IMR-90 (cell line): Measurements from ENCODE around the gene WARS2. TPM values are rescaled to one million over a fixed set of nuclear protein-coding genes. Genes with fewer than 3 reads are reported as not detected.

ENCODE experiments used
- ATAC-seq: fragments of 200-7000 bp; cut with Tn5 transposase; 2 replicates; pipeline ENCODE4 v1.9.1; 2020; ENCODE audit warnings: low read depth, mild to moderate bottlenecking, moderate library complexity
- BruUV-seq: library from RNA; stranded (reverse); fragments of 400-500 nt; replicated peaks from 2 replicates; lab custom pipeline; 2021; lab: Mats Ljungman, UMichigan
- CTCF ChIA-PET: fragments of 300-600 bp; formaldehyde crosslinking; extraction: SDS; loops from one replicate; lab custom pipeline; 2021; ENCODE audit warnings: antibody characterized with exemption; lab: Yijun Ruan, JAX
- POLR2A ChIA-PET: fragments of 300-600 bp; sonication (Branson Sonifier 250); formaldehyde crosslinking; loops from one replicate; lab custom pipeline; 2022; ENCODE audit warnings: antibody characterized with exemption; ENCODE audit not compliant: unreplicated experiment; lab: Charles Lee
- DNase-seq: peaks from one replicate; pipeline ENCODE4 v3.0.0; 2013
- H2AFZ ChIP-seq: replicated peaks from 2 replicates; pipeline ENCODE3; 2013; ENCODE audit warnings: low read length, mild to moderate bottlenecking; ENCODE audit not compliant: poor library complexity
- H2AK5ac ChIP-seq: 2 replicates; pipeline ENCODE4 v1.6.1; 2013; ENCODE audit warnings: low read depth, low read length, inconsistent platforms
- H2AK9ac ChIP-seq: replicated peaks from 2 replicates; pipeline ENCODE3; 2013; ENCODE audit warnings: mild to moderate bottlenecking, low read depth, low read length, moderate library complexity; ENCODE audit not compliant: poor library complexity
- H2BK120ac ChIP-seq: 2 replicates; pipeline ENCODE4 v1.6.1; 2013; ENCODE audit warnings: low read depth, low read length, inconsistent platforms
- H2BK15ac ChIP-seq: 3 replicates; pipeline ENCODE4 v1.6.1; 2013; ENCODE audit warnings: low read depth, low read length, inconsistent platforms
- H2BK20ac ChIP-seq: 2 replicates; pipeline ENCODE4 v1.6.1; 2013; ENCODE audit warnings: low read depth, mild to moderate bottlenecking, inconsistent platforms, low read length, moderate library complexity
- H2BK5ac ChIP-seq: 2 replicates; pipeline ENCODE4 v1.6.1; 2013; ENCODE audit warnings: mild to moderate bottlenecking, low read depth, low read length, inconsistent platforms; ENCODE audit not compliant: poor library complexity, severe bottlenecking
- H3K14ac ChIP-seq: replicated peaks from 2 replicates; pipeline ENCODE4 v1.6.1; 2013; ENCODE audit warnings: low read depth, low read length, inconsistent platforms
- H3K18ac ChIP-seq: 2 replicates; pipeline ENCODE4 v1.6.1; 2013; ENCODE audit warnings: low read depth, low read length, control low read depth
- H3K23ac ChIP-seq: 2 replicates; pipeline ENCODE4 v1.6.1; 2013; ENCODE audit warnings: low read depth, low read length, inconsistent platforms
- H3K27ac ChIP-seq: 2 replicates; pipeline ENCODE4 v1.5.1; 2013; ENCODE audit warnings: mild to moderate bottlenecking, control low read depth, low read length; ENCODE audit not compliant: insufficient read depth
- H3K27me3 ChIP-seq: 2 replicates; pipeline ENCODE4 v1.6.1; 2013; ENCODE audit warnings: low read length; ENCODE audit not compliant: control insufficient read depth, insufficient read depth
- H3K36me3 ChIP-seq: 2 replicates; pipeline ENCODE4 v1.6.1; 2013; ENCODE audit warnings: low read length, mixed read lengths; ENCODE audit not compliant: control insufficient read depth, insufficient read depth
- H3K4ac ChIP-seq: 2 replicates; pipeline ENCODE4 v1.6.1; 2013; ENCODE audit warnings: low read depth, low read length, inconsistent platforms
- H3K4me1 ChIP-seq: 2 replicates; pipeline ENCODE4 v1.6.1; 2013; ENCODE audit warnings: low read length, mixed read lengths; ENCODE audit not compliant: control insufficient read depth, insufficient read depth
- H3K4me2 ChIP-seq: 2 replicates; pipeline ENCODE4 v1.6.1; 2013; ENCODE audit warnings: low read depth, mild to moderate bottlenecking, control low read depth, low read length, moderate library complexity
- H3K4me3 ChIP-seq: 2 replicates; pipeline ENCODE4 v1.5.1; 2013; ENCODE audit warnings: low read depth, mild to moderate bottlenecking, control low read depth, low read length, moderate library complexity; ENCODE audit not compliant: insufficient read depth
- H3K56ac ChIP-seq: 2 replicates; pipeline ENCODE4 v1.6.1; 2013; ENCODE audit warnings: low read length, inconsistent platforms; ENCODE audit not compliant: insufficient read depth; ENCODE audit errors: extremely low read depth
- H3K79me1 ChIP-seq, 2 experiments: 2 replicates each; pipeline ENCODE4 v1.6.1; 2013; ENCODE audit warnings: low read length in 2 of 2, inconsistent platforms in 1 of 2, low read depth in 1 of 2
- H3K9ac ChIP-seq: 2 replicates; pipeline ENCODE4 v1.6.1; 2013; ENCODE audit warnings: low read depth, low read length, control low read depth
- H3K9me1 ChIP-seq: 2 replicates; pipeline ENCODE4 v1.6.1; 2013; ENCODE audit warnings: low read length, inconsistent platforms; ENCODE audit not compliant: insufficient read depth
- H3K9me3 ChIP-seq: 2 replicates; pipeline ENCODE4 v1.6.1; 2013; ENCODE audit warnings: low read length; ENCODE audit not compliant: control insufficient read depth, insufficient read depth
- H4K20me1 ChIP-seq: 2 replicates; pipeline ENCODE4 v1.6.1; 2013; ENCODE audit warnings: low read length, inconsistent platforms; ENCODE audit not compliant: insufficient read depth
- H4K5ac ChIP-seq: 2 replicates; pipeline ENCODE4 v1.6.1; 2013; ENCODE audit warnings: mild to moderate bottlenecking, low read depth, low read length, control low read depth
- H4K8ac ChIP-seq, 2 experiments: 2 replicates each; pipeline ENCODE4 v1.6.1; 2013; ENCODE audit warnings: low read depth in 2 of 2, low read length in 2 of 2, control low read depth in 1 of 2, inconsistent platforms in 1 of 2
- H4K91ac ChIP-seq: 2 replicates; pipeline ENCODE4 v1.6.1; 2013; ENCODE audit warnings: low read depth, low read length, inconsistent platforms; ENCODE audit not compliant: insufficient read depth
- BHLHE40 ChIP-seq: fragments of 150-350 bp; IDR thresholded peaks from 2 replicates; pipeline ENCODE4 v1.6.1; 2016; ENCODE audit warnings: mild to moderate bottlenecking, low read depth, low read length
- CHD1 ChIP-seq: IDR thresholded peaks from 2 replicates; pipeline ENCODE4 v1.6.1; 2012; ENCODE audit warnings: low read depth, low read length, improper control_type of control experiment
- CTCF ChIP-seq: conservative IDR thresholded peaks from 2 replicates; pipeline ENCODE4 v1.5.1; 2012; ENCODE audit warnings: mild to moderate bottlenecking, low read depth, low read length, improper control_type of control experiment
- ELK1 ChIP-seq: fragments of 150-350 bp; IDR thresholded peaks from 2 replicates; pipeline ENCODE4 v1.6.1; 2016; ENCODE audit warnings: low read depth, mild to moderate bottlenecking, low read length, moderate library complexity, borderline replicate concordance
- FOS ChIP-seq: fragments of 150-350 bp; IDR thresholded peaks from 2 replicates; pipeline ENCODE4 v1.6.1; 2016; ENCODE audit warnings: low read depth, low read length
- MAFK ChIP-seq: IDR thresholded peaks from 2 replicates; pipeline ENCODE4 v1.6.1; 2012; ENCODE audit warnings: low read depth, low read length, improper control_type of control experiment
- NFE2L2 ChIP-seq: fragments of 150-350 bp; IDR thresholded peaks from 2 replicates; pipeline ENCODE4 v1.6.1; 2016; ENCODE audit warnings: low read depth, mild to moderate bottlenecking, low read length
- POLR2A ChIP-seq: IDR thresholded peaks from 2 replicates; pipeline ENCODE4 v1.6.1; 2012; ENCODE audit warnings: mild to moderate bottlenecking, low read depth, low read length
- RAD21 ChIP-seq: IDR thresholded peaks from 2 replicates; pipeline ENCODE4 v1.6.1; 2012; ENCODE audit warnings: low read length, improper control_type of control experiment
- RCOR1 ChIP-seq: IDR thresholded peaks from 2 replicates; pipeline ENCODE4 v1.6.1; 2012; ENCODE audit warnings: mild to moderate bottlenecking, low read length, improper control_type of control experiment; ENCODE audit not compliant: insufficient replicate concordance
- RFX5 ChIP-seq: IDR thresholded peaks from 2 replicates; pipeline ENCODE4 v1.8.0; 2012; ENCODE audit warnings: low read depth, mild to moderate bottlenecking, low read length, moderate library complexity
- SMC3 ChIP-seq: fragments of 150-350 bp; IDR thresholded peaks from 2 replicates; pipeline ENCODE4 v1.6.1; 2016; ENCODE audit warnings: low read depth, mild to moderate bottlenecking, antibody characterized with exemption, low read length, moderate library complexity
- WGBS, 2 experiments: methylation state at CpG; one replicate each; pipeline versions ENCODE4 v1.1.5 to v1.1.7; 2013; ENCODE audit warnings: missing lambda C conversion rate in 2 of 2; ENCODE audit not compliant: insufficient read length in 1 of 2; ENCODE audit errors: extremely low coverage in 2 of 2; 5-methylcytosine and 5-hydroxymethylcytosine counted together
- dilution Hi-C: fragments of 300-500 bp; cut with HindIII; formaldehyde crosslinking; loops from one replicate; pipeline ENCODE4 v1.14.3; 2018; ENCODE audit warnings: low sequenced_read_pairs; ENCODE audit not compliant: unreplicated experiment
- in situ Hi-C: fragments of 300-500 bp; cut with MboI; formaldehyde crosslinking; loops from 3 replicates; pipeline ENCODE4 v1.14.3; 2019; ENCODE audit warnings: low sequenced_read_pairs, inconsistent platforms, mixed read lengths
- intact Hi-C: fragments of 100-400 bp; cut with micrococcal nuclease; formaldehyde crosslinking; loops from 2 replicates; pipeline ENCODE4 v1.10.0; 2022
- polyA plus RNA-seq, 3 experiments: library from polyadenylated mRNA; depleted of rRNA; stranded (reverse); fragments of >200 nt; gene quantifications; 2 replicates each; pipeline ENCODE4 v1.2.3, GENCODE V29; 2012; ENCODE audit warnings: low replicate concordance in 1 of 3
- total RNA-seq: library from RNA; depleted of rRNA; stranded (reverse); fragments of >200 nt; gene quantifications from 2 replicates; pipeline ENCODE4 v1.2.3, GENCODE V29; 2012

Gene WARS2
- total and polyA plus RNA-seq, 2 of the 4 experiments (the other 2 are of a cell fraction): 5.7 to 20.3 TPM

- Histone ChIP-seq H3K4me1 (no peaks in the 10 kb centered on the region), H3K56ac (no peak overlapping the region), H2AFZ (no peak overlapping the region), H4K5ac (no peak overlapping the region), H2AK9ac (no peak overlapping the region), H3K36me3 (no peaks in the 10 kb centered on the region), H3K9me1 (no peaks in the 10 kb centered on the region), H3K27me3 (no peaks in the 10 kb centered on the region), H4K91ac (no peak overlapping the region), H3K18ac (no peak overlapping the region), H3K9ac (no peak overlapping the region), H4K8ac (no peak overlapping the region), H3K23ac (no peak overlapping the region), H2AK5ac (no peak overlapping the region), H3K4me2 (no peak overlapping the region), H2BK15ac (no peak overlapping the region), H2BK5ac (no peak overlapping the region), H3K4ac (no peak overlapping the region), H2BK120ac (no peak overlapping the region), H3K79me1 (no peaks in the 10 kb centered on the region; a peak in 2 of 4 replicates), H3K9me3 (no peaks in the 10 kb centered on the region), H2BK20ac (no peak overlapping the region), H3K14ac (no peak overlapping the region), H4K20me1 (no peaks in the 10 kb centered on the region), H3K4me3 (no peak overlapping the region), H3K27ac (no peak overlapping the region)
- ATAC-seq: no peak
- dilution Hi-C loops (no loop called here), in situ Hi-C loops (no loop called here), intact Hi-C loops (no loop called here)
- CTCF ChIA-PET: interaction anchor here (1.2 kb wide), 1 partner anchor 29 kb away, joined by 3 read pairs; no protein-coding TSS in a partner anchor
- WGBS, 2 experiments: 71% methylated on average over 2 of the region's 7 CpGs; no CpG with 5 or more reads in 1 of the 2 experiments
- POLR2A ChIA-PET: no interaction called here
- TF ChIP-seq SMC3 (no peak), RAD21 (no peak), RFX5 (no peak), ELK1 (no peak), BHLHE40 (no peak), NFE2L2 (no peak), POLR2A (no peak), RCOR1 (no peak), CHD1 (no peak), FOS (no peak), MAFK (no peak), CTCF (no peak)
- DNase-seq: no peak
- no TSS peak for BruUV-seq
These were observed 38.4 kb downstream of the WARS2 start for GRCh38 chr1:119102051-119102450.
